ENCODE measurements around the gene MED26. TPM values are rescaled to one million over a fixed set of nuclear protein-coding genes. Genes with fewer than 3 reads are reported as not detected.

Gene MED26
- total and polyA plus RNA-seq, 2 of the 8 experiments (the other 6 are each of a cell fraction or from before 2014, with no cell fraction given) = 5.3 to 10.7 TPM

- H3K9ac ChIP-seq (replicated peaks in 1 of 4; ENCODE audit: extremely low read depth in 1 of 4, low read depth in 3 of 4, low read length in 3 of 4) = no peak overlapping the region
- H3K18ac ChIP-seq (ENCODE audit: extremely low read depth, low read length) = no peak overlapping the region
- no peak overlapping the region for H2AFZ ChIP-seq (ENCODE audit: low read length)
- H2AK5ac ChIP-seq (ENCODE audit: low read depth, low read length) = no peak overlapping the region
- ChIA-PET POLR2A (ENCODE audit: partially characterized antibody) (interaction anchor here (0.6 kb wide), 1 partner anchor 68 kb away, joined by 3 read pairs; no protein-coding TSS in a partner anchor), CTCF (ENCODE audit: partially characterized antibody) (interaction anchor here (1.5 kb wide), 1 partner anchor 48 kb away, joined by 3 read pairs; no protein-coding TSS in a partner anchor)
- no peak overlapping the region for H3K23ac ChIP-seq (ENCODE audit: insufficient read length)
- TF ChIP-seq SP2 (IDR thresholded peaks at IDR 0.05; ENCODE audit: low read length) (no peak), EZH2 (IDR thresholded peaks at IDR 0.05; ENCODE audit: low read depth, low read length, severe bottlenecking) (no peak), POLR2AphosphoS5 (IDR thresholded peaks at IDR 0.05; ENCODE audit: low read depth, low read length) (no peak), YY1 (IDR thresholded peaks at IDR 0.05; ENCODE audit: low read depth, low read length) (no peak), MAFK (IDR thresholded peaks at IDR 0.05; ENCODE audit: low read depth, low read length) (no peak), CTCF (IDR thresholded peaks at IDR 0.05; ENCODE audit: control extremely low read depth in 1 of 3, insufficient read depth in 1 of 3, low read depth in 1 of 3, low read length in 3 of 3) (no peak), TCF12 (IDR thresholded peaks at IDR 0.05; ENCODE audit: low read depth, low read length) (no peak), ATF2 (IDR thresholded peaks at IDR 0.05; ENCODE audit: low read length) (no peak)
- H3K27ac ChIP-seq (ENCODE audit: low read depth, low read length) = no peak overlapping the region
- H2BK5ac ChIP-seq (ENCODE audit: low read depth, low read length) = no peak overlapping the region
- no peak overlapping the region for H3K14ac ChIP-seq (ENCODE audit: insufficient read length)
- no peak overlapping the region for H2BK120ac ChIP-seq (replicated peaks; ENCODE audit: low read depth, low read length)
- H3K9me3 ChIP-seq (ENCODE audit: insufficient read depth in 2 of 2, low read depth in 1 of 2, low read length in 1 of 2) = no peaks in the 10 kb centered on the region
- peaks cover 0 to 1% (median under 1%) of the 10 kb centered on the region in 4 experiments; a peak in 4 of 7 replicates for H3K4me1 ChIP-seq (replicated peaks in 1 of 4; ENCODE audit: control insufficient read depth in 3 of 4, insufficient read depth in 4 of 4, low read length in 3 of 4)
- no peak overlapping the region for H4K91ac ChIP-seq (replicated peaks; ENCODE audit: insufficient read length, low read length)
- no peak overlapping the region for H2BK20ac ChIP-seq (ENCODE audit: low read length)
- 94% methylated on average over 10 of the region's 10 CpGs; no CpG with 5 or more reads in 1 of the 2 experiments for WGBS, 2 experiments (ENCODE audit: extremely low coverage in 1 of 2, insufficient coverage in 1 of 2, insufficient read length in 1 of 2, insufficient replicate concordance in 2 of 2, low coverage in 1 of 2, low lambda C conversion rate in 2 of 2, missing lambda C conversion rate in 1 of 2)
- H3K79me2 ChIP-seq (ENCODE audit: control insufficient read depth in 1 of 2, insufficient read depth in 2 of 2, low read length in 2 of 2) = peaks cover 0 to 15% of the 10 kb centered on the region in 2 experiments; a peak in 3 of 4 replicates
- H2BK12ac ChIP-seq (ENCODE audit: low read depth, low read length) = no peak overlapping the region
- H3K4me3 ChIP-seq (ENCODE audit: extremely low read depth in 1 of 4, insufficient read depth in 2 of 4, low read depth in 3 of 4, low read length in 4 of 4) = no peak overlapping the region
- no peaks in the 10 kb centered on the region; a peak in 1 of 7 replicates for H3K27me3 ChIP-seq (replicated peaks in 1 of 4; ENCODE audit: control insufficient read depth in 3 of 4, extremely low read depth in 1 of 4, insufficient read depth in 3 of 4, low read length in 3 of 4)
- no peaks in the 10 kb centered on the region for H3K23me2 ChIP-seq (ENCODE audit: low read depth, low read length)
- peaks cover 13 to 50% (median 15%) of the 10 kb centered on the region in 4 experiments for H3K36me3 ChIP-seq (ENCODE audit: control insufficient read depth in 2 of 4, insufficient read depth in 4 of 4, low read length in 3 of 4)
- DNase-seq (ENCODE audit: low read depth in 1 of 2, low spot score in 2 of 2) (no peak), FAIRE-seq (no peak)
- no peak overlapping the region for H3K4ac ChIP-seq (replicated peaks; ENCODE audit: insufficient read length, low read depth, low read length)
- H3K79me1 ChIP-seq (ENCODE audit: low read depth, low read length) = peaks cover 8% of the 10 kb centered on the region; the same call in 1 of the 2 replicates
- H4K8ac ChIP-seq (ENCODE audit: extremely low read depth, insufficient read depth, low read length) = no peak overlapping the region; the same call in 1 of the 2 replicates
- no peak overlapping the region for H3K4me2 ChIP-seq (ENCODE audit: insufficient read depth in 1 of 2, low read depth in 2 of 2, low read length in 2 of 2)
- H4K20me1 ChIP-seq (replicated peaks in 1 of 2; ENCODE audit: control insufficient read depth in 1 of 2, insufficient read depth in 2 of 2, low read length in 2 of 2) = peaks cover 6 to 8% of the 10 kb centered on the region in 2 experiments
- H2BK15ac ChIP-seq (ENCODE audit: low read length) = no peak overlapping the region
- no peak overlapping the region for H3K56ac ChIP-seq (replicated peaks; ENCODE audit: insufficient read length, low read depth, low read length)
- no peak overlapping the region for H4K5ac ChIP-seq (ENCODE audit: insufficient read length, low read depth, low read length)
Observed at GRCh38 chr19:16566161-16566560, 61.8 kb downstream of the MED26 start.

Measured in H1 (cell line).